ENCODE results near the gene KCNN1.
A peak's percentile ranks its signal among the peaks of the same experiment; 100 is the strongest.

Gene KCNN1

GRCh38 chr19:18041054-18041453 is 74.1 kb downstream of the KCNN1 start:
- Histone ChIP-seq H3K4me3 (ENCODE audit: low read depth, low read length) (no peak overlapping the region), H3K4me1 (ENCODE audit: control insufficient read depth, insufficient read depth, low read length) (no peaks in the 10 kb centered on the region), H3K9me3 (ENCODE audit: control insufficient read depth, insufficient read depth, low read depth, low read length) (no peaks in the 10 kb centered on the region), H3K27ac (ENCODE audit: extremely low read depth, low read depth, low read length) (no peak overlapping the region), H3K36me3 (ENCODE audit: control insufficient read depth in 2 of 2, insufficient read depth in 1 of 2, low read length in 2 of 2) (no peaks in the 10 kb centered on the region)
- TF ChIP-seq ZNF248 (tag by site-specific recombination; IDR thresholded peaks at IDR 0.05), result peak; percentile 98
- no peak for TF ChIP-seq ZNF221 (tag by site-specific recombination; IDR thresholded peaks at IDR 0.05; ENCODE audit: borderline replicate concordance)
- ChIA-PET CTCF (interaction anchor here (0.9 kb wide), 2 partner anchors 16 to 67 kb away, joined by 3 to 5 read pairs; no protein-coding TSS in a partner anchor), POLR2A (no interaction called here)

- POLR2A ChIA-PET, result no interaction called here
- Histone ChIP-seq H3K4me1 (ENCODE audit: control insufficient read depth, insufficient read depth, low read length) (no peaks in the 10 kb centered on the region), H3K9me3 (ENCODE audit: control insufficient read depth, insufficient read depth, low read depth, low read length) (no peaks in the 10 kb centered on the region), H3K27ac (ENCODE audit: extremely low read depth, low read depth, low read length) (no peak overlapping the region), H3K4me3 (ENCODE audit: low read depth, low read length) (no peak overlapping the region), H3K36me3 (ENCODE audit: control insufficient read depth in 2 of 2, insufficient read depth in 1 of 2, low read length in 2 of 2) (no peaks in the 10 kb centered on the region)
- no peak for TF ChIP-seq ZBTB1 (tag by site-specific recombination; IDR thresholded peaks at IDR 0.05)
- TF ChIP-seq ZNF623 (tag by site-specific recombination; IDR thresholded peaks at IDR 0.05), result no peak
- no peak for TF ChIP-seq ZNF677 (tag by site-specific recombination; IDR thresholded peaks at IDR 0.05)
- TF ChIP-seq ZNF140 (tag by site-specific recombination; IDR thresholded peaks at IDR 0.05), result no peak
- no peak for TF ChIP-seq ZNF341 (tag by site-specific recombination; IDR thresholded peaks at IDR 0.05; ENCODE audit: low read depth)
- TF ChIP-seq ZBTB17 (tag by site-specific recombination; IDR thresholded peaks at IDR 0.05), result no peak
- no peak for TF ChIP-seq ZBTB10 (tag by site-specific recombination; IDR thresholded peaks at IDR 0.05)
- no peak for TF ChIP-seq ZSCAN16 (tag by site-specific recombination; IDR thresholded peaks at IDR 0.05)
- no peak for TF ChIP-seq ZNF302 (tag by site-specific recombination; IDR thresholded peaks at IDR 0.05; ENCODE audit: low read depth)
- CTCF ChIA-PET, result interaction anchor here (1.0 to 1.1 kb wide), 3 partner anchors 14 to 174 kb away, joined by 3 to 5 read pairs (median 4); no protein-coding TSS in a partner anchor
Observed at GRCh38 chr19:18043676-18044075, 76.8 kb downstream of the KCNN1 start.

GRCh38 chr19:18044825-18045304 is 78.0 kb downstream of the KCNN1 start:
- CTCF ChIA-PET, result interaction anchor here (1.1 kb wide), 1 partner anchor 175 kb away, joined by 3 read pairs; no protein-coding TSS in a partner anchor
- no peak overlapping the region for H3K4me3 ChIP-seq (ENCODE audit: low read depth, low read length)
- no peak overlapping the region for H3K27ac ChIP-seq (ENCODE audit: extremely low read depth, low read depth, low read length)
- H3K36me3 ChIP-seq (ENCODE audit: control insufficient read depth in 2 of 2, insufficient read depth in 1 of 2, low read length in 2 of 2), result no peaks in the 10 kb centered on the region
- H3K4me1 ChIP-seq (ENCODE audit: control insufficient read depth, insufficient read depth, low read length), result no peaks in the 10 kb centered on the region
- 0 out of 2 replicates have a peak, but pooled peaks have one; percentile 18 for TF ChIP-seq HOXD13 (CRISPR knock-in tag; IDR thresholded peaks at IDR 0.05; ENCODE audit: borderline replicate concordance)
- no peak for TF ChIP-seq PRDM10 (tag by site-specific recombination; IDR thresholded peaks at IDR 0.05)
- peak; percentile 95 for TF ChIP-seq GLIS1 (tag by site-specific recombination; IDR thresholded peaks at IDR 0.05)
- TF ChIP-seq ZNF530 (tag by site-specific recombination; IDR thresholded peaks at IDR 0.05; ENCODE audit: low read depth), result no peak
- TF ChIP-seq ZNF311 (tag by site-specific recombination; IDR thresholded peaks at IDR 0.05; ENCODE audit: borderline replicate concordance), result no peak
- TF ChIP-seq EGR2 (tag by site-specific recombination; IDR thresholded peaks at IDR 0.05; ENCODE audit: low read depth), result peak; percentile 81
- TF ChIP-seq BCL11A (tag by site-specific recombination; IDR thresholded peaks at IDR 0.05; ENCODE audit: low read depth), result no peak
- TF ChIP-seq ZFHX2 (tag by site-specific recombination; conservative IDR thresholded peaks at IDR 0.05), result peak; percentile 74
- POLR2A ChIA-PET, result interaction anchor here (0.6 kb wide), 1 partner anchor 229 kb away, joined by 4 read pairs; no protein-coding TSS in a partner anchor
- no peaks in the 10 kb centered on the region for H3K9me3 ChIP-seq (ENCODE audit: control insufficient read depth, insufficient read depth, low read depth, low read length)

All from HEK293 (cell line).